GM18526 (cell line): Measurements from ENCODE around the gene DNAJC13.

Experiments
- POLR2A ChIP-seq: IDR thresholded peaks from 3 replicates; pipeline ENCODE4 v1.6.1; 2011; ENCODE audit not compliant: insufficient read length; ENCODE audit errors: extremely low read depth

DNAJC13 gene

DNA sequence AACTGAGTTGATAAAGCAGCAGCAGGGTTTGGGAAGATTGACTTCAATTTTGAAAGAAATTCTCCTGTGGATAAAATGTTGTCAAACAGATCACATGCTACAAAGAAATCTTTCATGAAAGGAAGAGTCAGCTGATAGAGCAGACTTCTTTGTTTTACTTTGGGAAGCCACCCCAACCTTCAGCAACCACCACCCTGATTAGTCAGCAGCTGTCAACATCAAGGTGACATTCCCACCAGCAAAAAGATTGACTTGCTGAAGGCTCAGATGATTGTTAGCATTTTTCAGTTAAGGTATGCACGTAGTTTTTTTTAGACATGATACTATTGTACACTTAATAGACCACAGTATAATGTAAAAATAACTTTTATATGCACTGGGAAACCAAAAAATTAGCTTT is 92.2 kb downstream of the DNAJC13 start:
- TF ChIP-seq POLR2A = no peak

DNA sequence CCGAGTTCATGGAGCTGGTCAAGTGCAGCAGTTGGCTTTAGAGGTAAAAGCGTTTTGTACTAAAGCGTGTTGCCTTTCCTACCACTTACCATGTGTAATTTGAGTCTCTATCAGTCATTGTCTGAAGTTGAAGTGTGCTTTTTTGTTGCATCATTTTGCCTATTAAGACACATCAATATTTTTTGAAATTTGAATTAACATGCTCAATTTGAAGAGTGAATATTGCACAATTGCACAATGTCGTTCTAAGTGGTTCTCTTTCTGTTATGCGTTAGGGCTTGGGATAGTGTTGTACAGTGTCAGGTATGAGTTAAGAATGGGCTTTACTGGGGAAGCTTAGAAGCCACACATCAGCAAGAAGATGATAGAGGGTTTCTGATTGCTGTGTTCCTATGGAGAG is 95.8 kb downstream of the DNAJC13 start:
- TF ChIP-seq POLR2A = no peak

DNA sequence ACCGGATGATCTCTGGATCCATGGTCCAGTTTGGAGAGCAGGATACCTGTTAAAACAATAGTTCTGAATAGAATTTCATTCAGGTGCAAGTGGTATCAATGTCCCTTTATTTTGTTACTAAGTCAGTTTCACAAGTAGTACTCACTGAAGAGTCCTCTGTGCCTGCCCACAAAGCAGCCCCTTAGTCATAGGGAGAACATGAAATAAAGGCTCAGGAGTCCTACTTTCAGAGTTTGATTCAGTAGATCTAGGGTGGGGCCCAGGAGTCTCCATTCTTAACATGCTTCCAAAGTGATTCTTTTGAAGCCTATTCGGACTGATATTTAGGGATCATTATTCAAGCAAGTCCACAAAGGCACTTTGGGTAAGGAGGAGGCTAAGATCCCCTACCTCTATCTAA is 100.0 kb downstream of the DNAJC13 start:
- TF ChIP-seq POLR2A = no peak

DNA sequence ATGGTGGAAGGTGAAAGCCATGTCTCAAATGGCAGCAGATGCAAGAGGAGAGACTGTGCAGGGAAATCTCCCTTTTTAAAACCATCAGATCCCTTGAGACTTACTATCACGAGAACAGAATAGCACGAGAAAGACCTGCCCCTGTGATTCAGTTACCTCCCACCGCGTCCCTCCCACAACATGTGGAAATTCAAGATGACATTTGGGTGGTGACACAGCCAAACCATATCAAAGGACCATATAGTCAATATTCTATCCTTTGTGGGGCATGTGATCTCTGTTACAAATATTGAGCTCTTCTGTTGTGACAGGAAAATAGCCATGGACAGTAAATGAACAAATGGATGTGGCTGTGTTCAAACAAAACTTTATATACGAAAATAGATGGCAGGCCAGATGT is 102.6 kb downstream of the DNAJC13 start:
- no peak for TF ChIP-seq POLR2A

DNA sequence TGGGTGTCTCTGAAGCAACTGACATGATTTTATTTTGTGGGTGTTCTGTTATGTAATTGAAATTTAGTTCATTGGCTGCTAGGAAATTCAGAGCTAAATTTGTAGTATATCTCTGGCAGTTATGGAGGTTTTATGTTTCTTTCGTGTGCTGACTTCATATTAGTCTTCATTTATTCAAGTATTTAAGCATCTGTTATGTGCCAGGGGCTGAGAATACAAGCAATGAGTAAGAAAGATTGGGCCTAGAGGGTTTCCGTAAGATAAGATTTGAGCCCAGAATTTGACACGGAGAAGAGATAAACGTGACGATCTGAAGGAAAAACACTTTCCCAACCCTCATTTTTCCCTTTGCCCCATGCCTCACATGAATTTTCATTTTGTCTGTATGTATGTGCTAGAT is 104.6 kb downstream of the DNAJC13 start:
- no peak for TF ChIP-seq POLR2A

DNA sequence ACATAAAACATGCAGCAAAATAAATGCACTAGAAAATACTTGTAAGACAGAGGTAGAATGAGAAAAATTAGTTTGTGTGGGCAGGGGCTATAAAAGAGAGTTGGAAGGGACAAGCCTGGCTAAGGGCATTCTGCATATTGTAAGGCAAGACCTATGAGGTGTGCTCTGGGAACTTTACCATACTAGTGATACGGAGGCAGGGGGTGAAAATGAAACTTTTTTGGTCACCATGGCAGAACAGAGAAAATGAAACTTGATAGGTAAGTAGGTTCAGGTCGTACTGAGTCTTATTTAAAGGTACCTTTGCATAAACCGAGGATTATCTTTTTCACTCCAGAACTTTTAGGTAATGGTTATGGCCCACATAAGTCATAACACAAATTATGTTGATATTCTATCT is 105.1 kb downstream of the DNAJC13 start:
- no peak for TF ChIP-seq POLR2A

DNA sequence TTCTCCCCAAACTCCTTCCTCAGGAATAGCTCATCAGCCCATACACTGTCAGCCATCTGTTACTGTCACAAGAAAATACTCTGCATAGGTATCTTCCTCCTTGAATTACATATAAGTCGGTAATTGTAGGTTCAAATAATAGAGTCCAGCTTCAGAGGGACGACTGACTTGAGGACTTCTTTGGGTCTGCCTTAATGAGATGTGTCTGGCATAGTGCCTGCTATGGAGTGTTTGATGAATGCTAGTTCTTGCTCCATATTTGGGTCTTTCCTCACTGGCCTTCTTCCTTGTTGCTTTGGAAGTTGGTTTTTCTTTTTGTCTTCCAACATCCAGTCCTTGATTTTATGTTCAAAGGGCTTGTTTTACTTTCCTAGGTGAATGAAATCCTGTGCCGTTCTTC is 113.3 kb downstream of the DNAJC13 start:
- no peak for TF ChIP-seq POLR2A

DNA sequence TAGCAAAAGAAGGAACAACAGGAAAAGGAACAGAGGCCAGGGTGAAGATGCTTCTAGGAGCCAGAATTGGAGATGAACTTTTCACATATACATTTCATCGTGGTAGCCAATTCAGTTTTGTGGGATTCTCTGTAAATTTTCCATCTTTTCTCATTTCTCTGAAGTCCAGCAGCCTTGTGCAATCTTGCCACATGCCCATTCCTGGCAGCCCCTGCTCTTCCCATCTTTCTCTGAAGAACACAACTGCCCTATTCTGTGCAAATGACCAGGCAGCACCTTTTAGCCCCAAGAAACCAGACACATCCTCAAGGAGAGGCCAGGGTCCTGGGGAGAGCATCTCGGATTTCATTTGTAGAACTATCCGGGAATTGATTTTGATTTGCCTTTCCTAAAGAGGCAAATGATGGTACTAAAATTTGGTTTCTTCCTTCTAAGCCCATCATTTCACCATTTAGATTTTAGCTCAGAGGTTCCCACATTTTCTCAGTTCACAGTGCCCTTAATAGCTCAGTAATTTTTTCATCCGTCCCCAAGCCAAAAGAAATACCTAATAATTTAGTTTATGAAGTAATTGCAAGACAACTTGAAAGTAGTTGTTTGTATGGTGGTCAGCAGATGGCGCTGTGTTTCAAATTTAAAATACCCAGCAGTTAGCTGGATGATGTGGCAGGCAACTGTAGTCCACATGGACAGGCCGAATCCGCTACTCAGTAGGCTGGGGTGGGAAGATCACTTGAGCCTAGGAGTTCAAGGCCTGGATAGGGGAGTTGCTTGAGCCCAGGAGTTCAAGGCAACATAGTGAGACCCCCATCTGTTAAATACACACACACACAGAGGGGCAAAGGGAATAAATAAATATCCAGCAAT is 118.5 kb downstream of the DNAJC13 start:
- TF ChIP-seq POLR2A = no peak

DNA sequence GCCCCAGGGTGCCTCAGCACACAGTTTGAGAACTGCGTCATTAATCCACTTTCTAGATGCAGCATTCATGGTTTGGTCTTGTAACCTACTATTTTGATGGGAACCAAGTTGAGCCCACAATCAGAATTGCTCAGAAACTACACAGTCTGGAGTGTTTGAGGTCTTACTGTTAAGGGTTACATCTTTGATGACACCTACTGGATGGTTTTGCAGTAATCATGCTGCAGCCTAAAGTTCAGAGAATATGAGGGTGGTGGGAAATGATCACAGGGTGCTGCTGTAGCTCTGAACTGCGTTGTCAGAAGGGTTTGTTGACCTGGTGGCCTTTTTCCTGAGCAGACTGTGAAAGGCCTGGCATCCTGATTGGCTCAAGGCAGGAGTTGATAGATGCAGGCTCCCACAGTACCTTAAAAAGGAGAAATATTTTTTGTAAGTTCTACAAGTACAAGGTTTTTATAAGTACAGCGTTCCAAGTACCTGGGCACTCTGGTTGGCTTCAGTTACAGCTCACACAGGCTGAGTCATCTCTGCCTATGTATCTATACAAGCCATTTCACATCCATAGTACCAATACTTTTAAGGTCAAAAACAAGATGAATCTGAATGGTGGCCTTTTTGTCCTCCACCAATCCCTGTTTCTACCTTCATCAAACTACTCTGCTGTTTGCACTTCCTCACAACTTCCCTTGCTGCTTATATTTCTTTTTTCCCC is 119.3 kb downstream of the DNAJC13 start:
- no peak for TF ChIP-seq POLR2A

DNA sequence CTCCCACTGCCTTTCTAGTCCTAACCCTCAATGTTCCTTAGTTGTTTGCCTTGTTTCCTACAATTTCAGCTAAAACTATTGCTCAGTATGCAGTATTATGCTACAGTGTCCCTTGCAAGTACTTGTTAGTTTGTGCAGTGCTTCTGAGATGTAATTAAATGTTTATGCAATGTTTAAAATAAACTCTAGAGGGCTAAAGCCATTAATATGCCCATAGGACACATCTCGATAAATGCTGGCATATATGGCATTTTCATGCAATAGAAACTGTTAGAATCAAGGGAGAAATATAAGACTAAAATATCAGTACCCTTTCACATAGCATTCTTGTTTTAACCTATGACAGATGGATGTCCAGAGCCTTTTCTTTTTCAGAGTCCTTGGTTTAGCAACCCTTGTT is 120.0 kb downstream of the DNAJC13 start:
- TF ChIP-seq POLR2A = no peak

DNA sequence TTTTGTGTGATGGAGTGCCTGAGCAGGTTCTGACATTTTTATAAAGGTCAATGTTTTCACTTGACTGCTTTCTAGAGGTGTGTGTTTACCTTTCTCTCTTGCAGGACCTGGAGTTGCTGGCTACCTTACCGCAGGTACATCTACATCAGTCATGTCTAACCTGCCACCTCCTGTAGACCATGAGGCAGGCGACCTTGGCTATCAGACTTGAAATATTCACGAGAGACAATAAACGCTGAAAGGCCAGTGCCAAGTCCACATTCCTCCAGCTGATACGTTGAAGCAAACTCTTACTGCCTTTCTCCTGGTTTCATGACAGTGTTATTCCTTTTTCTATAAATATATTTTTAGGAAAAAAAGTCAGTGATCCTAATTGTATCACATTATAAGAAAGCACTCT is 120.8 kb downstream of the DNAJC13 start:
- no peak for TF ChIP-seq POLR2A

DNA sequence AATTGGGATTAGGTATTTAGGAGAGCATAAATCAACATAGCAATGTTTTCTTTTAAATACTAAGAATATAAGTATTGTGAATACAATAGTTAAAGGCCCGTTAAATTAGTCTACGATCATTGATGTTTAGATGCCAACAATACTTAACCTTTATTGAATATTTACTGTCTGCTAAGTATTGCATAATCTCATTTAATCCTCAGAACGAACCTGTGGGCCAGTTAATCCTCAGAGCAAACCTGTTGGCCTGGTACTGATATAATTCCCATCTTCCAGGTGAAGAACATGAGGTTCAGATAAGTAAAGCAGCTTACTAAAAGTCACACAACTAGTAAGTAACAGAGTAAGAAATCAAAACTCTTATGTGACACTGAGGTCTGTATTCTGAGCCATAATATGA is 122.4 kb downstream of the DNAJC13 start:
- TF ChIP-seq POLR2A = no peak

DNA sequence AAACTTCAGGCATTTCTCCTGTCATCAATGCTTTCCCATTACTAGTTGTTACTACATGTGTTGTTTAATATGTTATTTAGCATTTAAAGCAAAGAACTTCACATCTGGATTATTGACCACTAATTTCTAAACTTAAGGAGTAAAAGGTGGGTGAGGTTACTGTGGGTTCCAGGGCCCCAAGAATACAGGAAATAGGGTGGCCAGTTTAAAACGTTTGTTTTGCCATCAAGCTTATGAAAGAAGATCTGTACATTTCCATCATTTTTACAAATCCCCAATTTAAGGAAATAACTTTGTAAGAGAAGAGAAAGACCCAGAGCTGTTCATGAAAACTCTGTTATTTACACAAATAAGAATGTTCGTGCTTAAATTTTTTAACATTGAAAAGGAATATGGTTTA is 125.3 kb downstream of the DNAJC13 start:
- no peak for TF ChIP-seq POLR2A

DNA sequence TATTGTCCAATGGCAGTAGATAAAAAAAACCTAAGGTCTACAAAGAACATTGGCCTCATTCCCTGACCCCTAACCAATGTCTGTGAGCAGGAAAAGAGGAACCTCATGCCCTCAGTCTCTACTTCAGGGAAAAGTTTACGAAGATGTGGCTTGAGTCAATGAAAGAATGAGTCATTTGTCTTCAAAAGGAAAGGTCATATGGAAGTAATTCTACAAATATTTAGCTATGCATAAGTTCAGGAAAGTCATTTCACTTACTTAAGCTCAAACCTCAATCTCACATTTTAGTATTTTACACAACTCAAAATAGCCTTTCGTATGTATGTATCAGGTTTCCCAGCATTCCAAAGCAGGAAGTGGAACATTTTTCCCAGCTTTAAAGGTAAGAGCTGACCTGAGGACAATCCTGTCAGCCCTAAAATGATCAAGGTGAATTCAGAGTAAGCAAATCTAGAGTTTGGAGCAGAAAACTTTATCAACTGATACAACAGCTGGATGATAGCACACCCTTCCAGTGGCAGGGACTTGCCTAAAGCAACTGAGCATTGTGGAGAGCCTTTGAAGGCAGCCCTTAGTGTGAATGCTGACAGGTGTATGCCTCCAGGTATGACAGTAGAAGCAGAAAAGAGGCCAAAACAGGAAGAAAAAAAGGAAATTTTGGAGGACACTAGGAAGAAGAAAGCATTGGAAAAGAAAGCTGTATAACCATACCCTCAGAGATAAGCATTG is 125.9 kb downstream of the DNAJC13 start:
- no peak for TF ChIP-seq POLR2A

DNA sequence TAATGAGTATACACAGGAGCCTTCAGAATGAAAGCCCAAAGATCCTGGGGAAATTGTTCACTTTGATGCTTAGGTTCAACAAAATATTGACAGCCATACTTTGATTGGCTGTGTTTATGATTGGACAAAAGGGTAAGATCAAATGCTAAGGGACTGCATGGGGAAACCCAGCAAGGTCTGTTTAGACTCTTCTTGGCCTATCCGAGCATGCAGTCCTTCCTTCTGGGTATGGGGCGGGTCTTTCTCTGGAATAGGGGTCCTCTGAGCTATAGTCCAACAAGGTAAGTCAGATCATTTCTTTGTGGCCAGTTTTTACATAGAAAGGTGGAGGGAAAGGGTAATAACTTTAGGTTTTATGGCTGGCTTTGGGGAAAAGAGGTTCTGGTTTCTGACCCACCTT is 126.8 kb downstream of the DNAJC13 start:
- no peak for TF ChIP-seq POLR2A

DNA sequence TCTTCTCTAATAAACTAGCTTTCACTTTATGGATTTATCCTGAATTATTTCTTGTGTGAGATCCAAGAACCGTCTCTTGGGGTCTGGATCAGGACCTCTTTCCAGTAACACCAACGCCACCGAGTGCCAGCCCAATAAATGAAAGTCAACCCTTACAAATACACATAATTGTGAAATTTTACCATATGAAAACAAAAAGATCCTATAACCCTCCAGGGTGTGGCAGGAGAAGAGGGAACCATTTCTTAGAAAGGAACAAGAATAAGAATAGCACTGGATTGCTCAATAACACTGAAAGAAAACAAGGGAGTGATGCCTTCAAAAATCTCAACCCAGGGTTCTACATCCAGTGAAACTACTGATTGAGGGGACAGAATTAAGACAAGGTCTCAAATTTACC is 128.2 kb downstream of the DNAJC13 start:
- TF ChIP-seq POLR2A = no peak
